ENCODE data around the gene WDR90. TPM values are rescaled to one million over a fixed set of nuclear protein-coding genes. Genes with fewer than 3 reads are reported as not detected.

WDR90 gene
- total and polyA plus RNA-seq, 10 of the 15 experiments (the other 5 are each of a cell fraction or from before 2014, with no cell fraction given): 2.0 to 65.0 (median 16.7) TPM

DNA sequence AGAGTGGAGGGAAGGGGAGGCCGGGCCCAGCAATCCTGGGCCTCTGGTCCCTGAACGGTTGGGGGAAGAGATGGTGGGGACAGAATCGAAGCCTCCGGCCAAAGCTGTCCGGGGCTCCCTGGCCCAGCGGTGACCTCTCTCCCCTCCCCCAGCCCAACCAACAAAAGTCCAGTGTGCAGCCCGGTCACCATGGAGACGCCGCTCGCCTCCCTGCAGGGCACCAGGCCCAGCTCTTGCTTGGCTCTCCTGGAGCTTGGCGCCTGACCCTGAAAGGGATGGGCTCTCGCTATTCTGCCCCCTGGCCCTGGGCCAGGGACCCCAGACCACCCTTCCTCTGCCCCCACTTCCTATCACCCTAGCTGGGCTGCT, 67.0 kb downstream of the WDR90 start:
- Histone ChIP-seq H3K9me3 (replicated peaks; ENCODE audit: control insufficient read depth, insufficient read depth, low read length) (no peaks in the 10 kb centered on the region), H4K20me1 (ENCODE audit: control insufficient read depth, insufficient read depth) (0 out of 2 replicates have a peak, but pooled peaks cover 2% of the 10 kb centered on the region), H2AFZ (ENCODE audit: control insufficient read depth, low read depth, low read length) (no peak overlapping the region), H3K9ac (ENCODE audit: control insufficient read depth, insufficient read depth, low read length) (no peak overlapping the region), H3K36me3 (ENCODE audit: control insufficient read depth in 2 of 2, insufficient read depth in 2 of 2, low read length in 1 of 2) (no peaks in the 10 kb centered on the region), H3K27me3 (replicated peaks in 1 of 2; ENCODE audit: control insufficient read depth in 2 of 2, insufficient read depth in 2 of 2, low read length in 1 of 2) (no peaks in the 10 kb centered on the region), H3K4me1 (ENCODE audit: control insufficient read depth, insufficient read depth, low read length) (peaks cover 10% of the 10 kb centered on the region), H3K4me2 (ENCODE audit: control insufficient read depth, insufficient read depth) (no peak overlapping the region), H3K79me2 (ENCODE audit: control insufficient read depth, insufficient read depth, low read length) (no peaks in the 10 kb centered on the region), H3K27ac (ENCODE audit: control insufficient read depth, insufficient read depth) (no peak overlapping the region), H3K4me3 (no peak overlapping the region)
- in situ Hi-C loops (cut with MboI): no loop called here
- FAIRE-seq (no peak), ATAC-seq (no peak), DNase-seq (ENCODE audit: low read depth, low spot score) (no peak)
- 34% methylated on average over 11 of the region's 12 CpGs for WGBS (ENCODE audit: insufficient coverage, insufficient replicate concordance, low lambda C conversion rate, missing lambda C conversion rate)
- BruUV-seq (replicated peaks): no TSS peak
- POLR2A ChIA-PET: interaction anchor here (1.6 to 2.4 kb wide), 2 partner anchors 21 to 72 kb away, joined by 4 to 7 read pairs; partner anchors contain the start of genes CHTF18 and RPUSD1
- RAD21 ChIA-PET (ENCODE audit: unreplicated experiment): no interaction called here
- intact Hi-C loops (cut with micrococcal nuclease; ENCODE audit: unreplicated experiment): no loop called here
- TF ChIP-seq LARP7 (IDR thresholded peaks at IDR 0.05) (no peak), CHD2 (IDR thresholded peaks at IDR 0.05; ENCODE audit: borderline replicate concordance, low read depth, low read length) (no peak), BCL11A (IDR thresholded peaks at IDR 0.05; ENCODE audit: low read depth, low read length) (no peak), SIN3A (IDR thresholded peaks at IDR 0.05; ENCODE audit: low read depth, low read length) (no peak), CHD4 (IDR thresholded peaks at IDR 0.05) (no peak), SUZ12 (IDR thresholded peaks at IDR 0.05; ENCODE audit: unreplicated experiment) (peak; percentile 4), HCFC1 (IDR thresholded peaks at IDR 0.05; ENCODE audit: low read length) (no peak), TCF12 (IDR thresholded peaks at IDR 0.05; ENCODE audit: low read depth, low read length) (no peak)
- SMC1A ChIA-PET (ENCODE audit: uncharacterized antibody, unreplicated experiment): interaction anchor here (0.7 kb wide), 1 partner anchor 16 kb away, joined by 3 read pairs; no protein-coding TSS in a partner anchor
- CTCF ChIA-PET: interaction anchor here (1.9 to 2.2 kb wide), 3 partner anchors 21 to 69 kb away, joined by 5 to 9 read pairs (median 6); partner anchors contain the start of gene CIAO3

DNA sequence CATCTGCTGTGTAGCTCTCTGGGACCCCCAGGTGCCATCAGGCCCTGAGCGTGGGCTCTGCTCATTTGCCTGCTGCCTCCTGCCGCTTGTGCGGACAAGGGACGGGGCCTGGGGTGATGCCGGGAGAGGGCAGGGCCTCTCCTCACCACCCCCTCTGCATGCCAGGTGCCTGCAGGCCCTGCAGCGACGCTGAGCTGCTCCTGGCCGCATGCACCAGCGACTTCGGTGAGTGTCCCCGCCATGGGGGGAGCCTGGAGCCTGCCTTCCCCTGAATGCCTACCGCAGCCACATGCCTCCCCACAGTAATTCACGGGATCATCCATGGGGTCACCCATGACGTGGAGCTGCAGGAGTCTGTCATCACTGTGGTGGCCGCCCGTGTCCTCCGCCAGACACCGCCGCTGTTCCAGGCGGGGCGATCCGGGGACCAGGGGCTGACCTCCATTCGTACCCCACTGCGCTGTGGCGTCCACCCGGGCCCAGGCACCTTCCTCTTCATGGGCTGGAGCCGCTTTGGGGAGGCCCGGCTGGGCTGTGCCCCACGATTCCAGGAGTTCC, 67.7 kb downstream of the WDR90 start:
- H3K27ac ChIP-seq (ENCODE audit: control insufficient read depth, insufficient read depth): no peak overlapping the region
- no peak for FAIRE-seq
- no peak overlapping the region for H2AFZ ChIP-seq (ENCODE audit: control insufficient read depth, low read depth, low read length)
- BruUV-seq (replicated peaks): no TSS peak
- SMC1A ChIA-PET (ENCODE audit: uncharacterized antibody, unreplicated experiment): no interaction called here
- H4K20me1 ChIP-seq (ENCODE audit: control insufficient read depth, insufficient read depth): 0 out of 2 replicates have a peak, but pooled peaks cover 2% of the 10 kb centered on the region
- H3K4me2 ChIP-seq (ENCODE audit: control insufficient read depth, insufficient read depth): no peak overlapping the region
- H3K4me1 ChIP-seq (ENCODE audit: control insufficient read depth, insufficient read depth, low read length): peaks cover 10% of the 10 kb centered on the region
- intact Hi-C loops (cut with micrococcal nuclease; ENCODE audit: unreplicated experiment) (no loop called here), in situ Hi-C loops (cut with MboI) (no loop called here)
- RAD21 ChIA-PET (ENCODE audit: unreplicated experiment): no interaction called here
- no peak overlapping the region for H3K9ac ChIP-seq (ENCODE audit: control insufficient read depth, insufficient read depth, low read length)
- ATAC-seq: no peak
- H3K36me3 ChIP-seq (ENCODE audit: control insufficient read depth in 2 of 2, insufficient read depth in 2 of 2, low read length in 1 of 2): no peaks in the 10 kb centered on the region
- DNase-seq (ENCODE audit: low read depth, low spot score): no peak
- no peak overlapping the region for H3K4me3 ChIP-seq
- CTCF ChIA-PET: no interaction called here
- H3K27me3 ChIP-seq (replicated peaks in 1 of 2; ENCODE audit: control insufficient read depth in 2 of 2, insufficient read depth in 2 of 2, low read length in 1 of 2): no peaks in the 10 kb centered on the region
- H3K9me3 ChIP-seq (replicated peaks; ENCODE audit: control insufficient read depth, insufficient read depth, low read length): no peaks in the 10 kb centered on the region
- 80% methylated on average over 28 of the region's 29 CpGs for WGBS (ENCODE audit: insufficient coverage, insufficient replicate concordance, low lambda C conversion rate, missing lambda C conversion rate)
- POLR2A ChIA-PET: interaction anchor here (2.4 kb wide), 1 partner anchor 22 kb away, joined by 7 read pairs; no protein-coding TSS in a partner anchor
- no peaks in the 10 kb centered on the region; the same call in 1 of the 2 replicates for H3K79me2 ChIP-seq (ENCODE audit: control insufficient read depth, insufficient read depth, low read length)
- no peak for TF ChIP-seq RAD51 (IDR thresholded peaks at IDR 0.05)
- no peak for TF ChIP-seq MEF2A (IDR thresholded peaks at IDR 0.05; ENCODE audit: insufficient read depth, low read depth, low read length)
- TF ChIP-seq, protein P1, sequence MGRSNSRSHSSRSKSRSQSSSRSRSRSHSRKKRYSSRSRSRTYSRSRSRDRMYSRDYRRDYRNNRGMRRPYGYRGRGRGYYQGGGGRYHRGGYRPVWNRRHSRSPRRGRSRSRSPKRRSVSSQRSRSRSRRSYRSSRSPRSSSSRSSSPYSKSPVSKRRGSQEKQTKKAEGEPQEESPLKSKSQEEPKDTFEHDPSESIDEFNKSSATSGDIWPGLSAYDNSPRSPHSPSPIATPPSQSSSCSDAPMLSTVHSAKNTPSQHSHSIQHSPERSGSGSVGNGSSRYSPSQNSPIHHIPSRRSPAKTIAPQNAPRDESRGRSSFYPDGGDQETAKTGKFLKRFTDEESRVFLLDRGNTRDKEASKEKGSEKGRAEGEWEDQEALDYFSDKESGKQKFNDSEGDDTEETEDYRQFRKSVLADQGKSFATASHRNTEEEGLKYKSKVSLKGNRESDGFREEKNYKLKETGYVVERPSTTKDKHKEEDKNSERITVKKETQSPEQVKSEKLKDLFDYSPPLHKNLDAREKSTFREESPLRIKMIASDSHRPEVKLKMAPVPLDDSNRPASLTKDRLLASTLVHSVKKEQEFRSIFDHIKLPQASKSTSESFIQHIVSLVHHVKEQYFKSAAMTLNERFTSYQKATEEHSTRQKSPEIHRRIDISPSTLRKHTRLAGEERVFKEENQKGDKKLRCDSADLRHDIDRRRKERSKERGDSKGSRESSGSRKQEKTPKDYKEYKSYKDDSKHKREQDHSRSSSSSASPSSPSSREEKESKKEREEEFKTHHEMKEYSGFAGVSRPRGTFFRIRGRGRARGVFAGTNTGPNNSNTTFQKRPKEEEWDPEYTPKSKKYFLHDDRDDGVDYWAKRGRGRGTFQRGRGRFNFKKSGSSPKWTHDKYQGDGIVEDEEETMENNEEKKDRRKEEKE (IDR thresholded peaks at IDR 0.05): no peak
- TF ChIP-seq, protein P2, sequence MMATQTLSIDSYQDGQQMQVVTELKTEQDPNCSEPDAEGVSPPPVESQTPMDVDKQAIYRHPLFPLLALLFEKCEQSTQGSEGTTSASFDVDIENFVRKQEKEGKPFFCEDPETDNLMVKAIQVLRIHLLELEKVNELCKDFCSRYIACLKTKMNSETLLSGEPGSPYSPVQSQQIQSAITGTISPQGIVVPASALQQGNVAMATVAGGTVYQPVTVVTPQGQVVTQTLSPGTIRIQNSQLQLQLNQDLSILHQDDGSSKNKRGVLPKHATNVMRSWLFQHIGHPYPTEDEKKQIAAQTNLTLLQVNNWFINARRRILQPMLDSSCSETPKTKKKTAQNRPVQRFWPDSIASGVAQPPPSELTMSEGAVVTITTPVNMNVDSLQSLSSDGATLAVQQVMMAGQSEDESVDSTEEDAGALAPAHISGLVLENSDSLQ (IDR thresholded peaks at IDR 0.05): no peak
